Prostate gland (tissue), 2 donors: ENCODE results near the gene CCND1.

Experiments used
- POLR2A ChIP-seq: fragments of 450-650 bp; IDR thresholded peaks from one replicate; pipeline ENCODE4 v1.6.1; 2016; ENCODE audit warnings: antibody characterized with exemption, mild to moderate bottlenecking
- POLR2AphosphoS5 ChIP-seq: sonication (generic); formaldehyde crosslinking; IDR thresholded peaks from one replicate; pipeline ENCODE4 v1.6.1; 2017; ENCODE audit warnings: antibody characterized with exemption
- TF ChIP-seq, protein P1 (sequence below), 4 experiments: fragments of 200-600 bp in 2 of 4; fragments of 450-650 bp in 2 of 4; sonication (generic) in 2 of 4; IDR thresholded peaks; 1 replicate in 3 of 4; 2 replicates in 1 of 4; pipeline ENCODE4 v1.5.1; 2016 to 2019; ENCODE audit warnings: antibody characterized with exemption in 4 of 4, mild to moderate bottlenecking in 2 of 4, moderate library complexity in 2 of 4

DNA sequence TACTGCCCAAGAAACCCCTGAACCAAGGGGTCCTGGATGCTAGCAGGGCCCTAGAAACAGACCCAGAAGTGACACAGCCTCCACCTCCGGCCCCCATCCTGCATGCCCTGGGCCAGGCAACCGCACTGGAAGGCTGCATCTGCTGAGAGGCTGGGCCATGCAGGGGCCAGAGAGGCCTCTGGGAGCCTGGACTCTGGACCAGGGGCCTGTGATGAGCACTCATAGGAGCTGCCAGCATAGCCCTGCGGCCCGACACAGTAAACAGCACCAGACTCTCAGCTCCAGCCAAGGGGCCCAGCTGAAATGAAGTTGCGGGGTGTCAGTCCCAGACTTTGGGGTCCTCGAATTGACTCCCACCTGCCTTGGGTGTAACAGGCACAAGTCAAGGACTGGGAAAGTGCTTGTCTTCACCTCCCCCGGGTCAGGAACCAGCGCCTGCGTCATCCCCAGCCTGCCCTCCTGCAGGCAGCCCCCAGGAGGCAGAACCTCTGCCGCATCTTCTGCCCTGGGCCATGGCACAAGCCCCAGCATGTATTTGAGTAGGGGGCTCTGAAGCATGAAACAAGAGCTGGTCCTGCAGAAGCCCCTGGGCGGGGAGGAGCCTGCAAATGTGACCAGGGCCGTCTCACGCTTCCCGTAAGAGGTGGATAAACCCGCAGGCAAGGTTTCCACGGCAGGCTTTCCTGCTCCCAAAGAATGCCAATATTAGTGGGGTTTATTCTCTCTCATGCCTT is 25.2 kb upstream of the CCND1 start:
- TF ChIP-seq, protein P1, sequence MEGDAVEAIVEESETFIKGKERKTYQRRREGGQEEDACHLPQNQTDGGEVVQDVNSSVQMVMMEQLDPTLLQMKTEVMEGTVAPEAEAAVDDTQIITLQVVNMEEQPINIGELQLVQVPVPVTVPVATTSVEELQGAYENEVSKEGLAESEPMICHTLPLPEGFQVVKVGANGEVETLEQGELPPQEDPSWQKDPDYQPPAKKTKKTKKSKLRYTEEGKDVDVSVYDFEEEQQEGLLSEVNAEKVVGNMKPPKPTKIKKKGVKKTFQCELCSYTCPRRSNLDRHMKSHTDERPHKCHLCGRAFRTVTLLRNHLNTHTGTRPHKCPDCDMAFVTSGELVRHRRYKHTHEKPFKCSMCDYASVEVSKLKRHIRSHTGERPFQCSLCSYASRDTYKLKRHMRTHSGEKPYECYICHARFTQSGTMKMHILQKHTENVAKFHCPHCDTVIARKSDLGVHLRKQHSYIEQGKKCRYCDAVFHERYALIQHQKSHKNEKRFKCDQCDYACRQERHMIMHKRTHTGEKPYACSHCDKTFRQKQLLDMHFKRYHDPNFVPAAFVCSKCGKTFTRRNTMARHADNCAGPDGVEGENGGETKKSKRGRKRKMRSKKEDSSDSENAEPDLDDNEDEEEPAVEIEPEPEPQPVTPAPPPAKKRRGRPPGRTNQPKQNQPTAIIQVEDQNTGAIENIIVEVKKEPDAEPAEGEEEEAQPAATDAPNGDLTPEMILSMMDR (IDR thresholded peaks at IDR 0.05), result no peak
- no peak for TF ChIP-seq POLR2A
- no peak for TF ChIP-seq POLR2AphosphoS5
